Lower lobe of right lung (tissue), 2 donors: ENCODE measurements around the gene KIF21B. TPM values are rescaled to one million over a fixed set of nuclear protein-coding genes. Genes with fewer than 3 reads are reported as not detected.

Source experiments
- ATAC-seq, 2 donors: fragments of 200-7000 bp; cut with Tn5 transposase; one replicate each; pipeline ENCODE4 v1.9.1; 2020 to 2022; ENCODE audit warnings: mild to moderate bottlenecking in 2 of 2, moderate library complexity in 2 of 2
- DNase-seq: peaks from one replicate; pipeline ENCODE4 v3.0.0-alpha.2; 2020
- H3K27ac ChIP-seq: fragments of 200-600 bp; one replicate; pipeline ENCODE4 v1.8.0; 2022
- H3K27me3 ChIP-seq: fragments of 200-600 bp; one replicate; pipeline ENCODE4 v1.8.0; 2022; ENCODE audit warnings: low read depth
- H3K36me3 ChIP-seq: fragments of 200-600 bp; one replicate; pipeline ENCODE4 v1.8.0; 2022; ENCODE audit warnings: mild to moderate bottlenecking
- H3K4me1 ChIP-seq: fragments of 200-600 bp; one replicate; pipeline ENCODE4 v1.8.0; 2022
- H3K4me3 ChIP-seq: fragments of 200-600 bp; one replicate; pipeline ENCODE4 v1.8.0; 2022; ENCODE audit warnings: mild to moderate bottlenecking
- H3K9me3 ChIP-seq: fragments of 200-600 bp; one replicate; pipeline ENCODE4 v1.8.0; 2022
- CTCF ChIP-seq: fragments of 200-600 bp; IDR thresholded peaks from one replicate; pipeline ENCODE4 v1.8.0; 2022; ENCODE audit warnings: antibody characterized with exemption, mild to moderate bottlenecking
- intact Hi-C: fragments of 100-400 bp; cut with DNase I; formaldehyde crosslinking; loops from one replicate; pipeline ENCODE4 v1.11.0; 2022
- total RNA-seq: library from RNA; stranded (reverse); fragmentation: NEBNext Ultra II Directional; extraction: Animal tissue kit (Norgen Biotek cat#: 25700); gene quantifications from one replicate; pipeline ENCODE4 v1.2.1, GENCODE V29; 2021
- donor health status: DM: no; HTN: yes; CAD: no; lungs with severe emphysema.

Gene KIF21B
- total RNA-seq, 1 donor from 2014 or later, result 4.7 TPM

GRCh38 chr1:201002510-201002909 is 21.0 kb downstream of the KIF21B start:
- H3K36me3 ChIP-seq, result peaks cover 23% of the 10 kb centered on the region
- no peak for TF ChIP-seq CTCF
- H3K4me1 ChIP-seq, result no peaks in the 10 kb centered on the region
- no peaks in the 10 kb centered on the region for H3K27me3 ChIP-seq
- ATAC-seq (no peak), DNase-seq (no peak)
- no peak overlapping the region for H3K4me3 ChIP-seq
- intact Hi-C loops, result no loop called here
- no peak overlapping the region for H3K27ac ChIP-seq
- no peaks in the 10 kb centered on the region for H3K9me3 ChIP-seq

- no peak for DNase-seq
- Histone ChIP-seq H3K27me3 (no peaks in the 10 kb centered on the region), H3K9me3 (no peaks in the 10 kb centered on the region), H3K36me3 (peaks cover 23% of the 10 kb centered on the region), H3K27ac (no peak overlapping the region), H3K4me3 (no peak overlapping the region), H3K4me1 (no peaks in the 10 kb centered on the region)
- TF ChIP-seq CTCF, result no peak
- ATAC-seq, result no peak
- intact Hi-C loops, result no loop called here
Measured at GRCh38 chr1:201001962-201002361, 21.6 kb downstream of the KIF21B start.

- intact Hi-C loops, result no loop called here
- ATAC-seq (no peak), DNase-seq (no peak)
- TF ChIP-seq CTCF, result no peak
- Histone ChIP-seq H3K4me1 (no peaks in the 10 kb centered on the region), H3K27ac (no peak overlapping the region), H3K27me3 (no peaks in the 10 kb centered on the region), H3K36me3 (peaks cover 23% of the 10 kb centered on the region), H3K9me3 (no peaks in the 10 kb centered on the region), H3K4me3 (no peak overlapping the region)
Measured at GRCh38 chr1:201000391-201000790, 23.1 kb downstream of the KIF21B start.

- no peak for TF ChIP-seq CTCF
- Histone ChIP-seq H3K4me3 (no peak overlapping the region), H3K36me3 (peaks cover 18% of the 10 kb centered on the region), H3K4me1 (no peaks in the 10 kb centered on the region), H3K27ac (no peak overlapping the region), H3K9me3 (no peaks in the 10 kb centered on the region), H3K27me3 (no peaks in the 10 kb centered on the region)
- intact Hi-C loops, result no loop called here
- ATAC-seq (no peak), DNase-seq (no peak)
Measured at GRCh38 chr1:200999667-201000066, 23.8 kb downstream of the KIF21B start.

- TF ChIP-seq CTCF, result no peak
- ATAC-seq (no peak), DNase-seq (no peak)
- no peak overlapping the region for H3K27ac ChIP-seq
- H3K4me3 ChIP-seq, result no peak overlapping the region
- no peaks in the 10 kb centered on the region for H3K4me1 ChIP-seq
- no peaks in the 10 kb centered on the region for H3K9me3 ChIP-seq
- intact Hi-C loops, result no loop called here
- H3K36me3 ChIP-seq, result peaks cover 8% of the 10 kb centered on the region
- no peaks in the 10 kb centered on the region for H3K27me3 ChIP-seq
Measured at GRCh38 chr1:200998323-200998722, 25.2 kb downstream of the KIF21B start.
